ENCODE results near the gene ZNF23.
"Not testable (repeated sequence)": the region's sequence is repeated elsewhere in the genome, so short reads cannot be mapped to it uniquely, and the experiment has no call there.

Gene ZNF23

GRCh38 chr16:71461686-71462648, at the start of gene ZNF23:
TSS of gene ZNF23 (minus strand) at chr16:71462247. CDS start at chr16:71456796, 5,451 bp downstream.
- DNase-seq: peak; percentile 79

DNA sequence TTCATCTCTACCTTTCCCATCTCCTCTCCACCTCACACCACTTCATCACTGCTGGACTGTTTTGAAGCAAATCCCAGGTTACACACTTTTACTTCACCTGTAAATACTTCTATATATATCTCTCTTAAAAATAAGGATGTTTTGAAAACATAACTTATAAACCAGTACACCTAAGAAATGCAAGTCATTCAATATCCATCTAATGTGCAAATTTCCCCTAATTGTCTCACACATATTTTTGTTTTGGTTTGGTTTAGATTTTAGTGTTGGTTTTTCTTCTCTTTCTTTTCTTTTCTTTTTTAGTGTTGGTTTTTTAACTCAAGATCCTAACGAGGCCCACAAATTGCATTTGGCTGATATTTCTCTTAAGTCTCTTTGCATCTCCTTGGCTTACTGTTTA, 45.0 kb upstream of the ZNF23 start:
- no peak for DNase-seq

- DNase-seq: no peak
These were observed 42.9 kb upstream of the ZNF23 start for GRCh38 chr16:71504901-71505300.

- DNase-seq: not testable (repeated sequence)
These were observed 42.0 kb upstream of the ZNF23 start for GRCh38 chr16:71504051-71504450.

GRCh38 chr16:71501547-71501946, 39.5 kb upstream of the ZNF23 start:
- no peak for DNase-seq

GRCh38 chr16:71500964-71501363, 38.9 kb upstream of the ZNF23 start:
- no peak for DNase-seq

- peak; percentile 12 for DNase-seq
These were observed 37.8 kb upstream of the ZNF23 start for GRCh38 chr16:71499775-71500364.

- DNase-seq: no peak
These were observed 36.0 kb upstream of the ZNF23 start for GRCh38 chr16:71498031-71498430.

DNA sequence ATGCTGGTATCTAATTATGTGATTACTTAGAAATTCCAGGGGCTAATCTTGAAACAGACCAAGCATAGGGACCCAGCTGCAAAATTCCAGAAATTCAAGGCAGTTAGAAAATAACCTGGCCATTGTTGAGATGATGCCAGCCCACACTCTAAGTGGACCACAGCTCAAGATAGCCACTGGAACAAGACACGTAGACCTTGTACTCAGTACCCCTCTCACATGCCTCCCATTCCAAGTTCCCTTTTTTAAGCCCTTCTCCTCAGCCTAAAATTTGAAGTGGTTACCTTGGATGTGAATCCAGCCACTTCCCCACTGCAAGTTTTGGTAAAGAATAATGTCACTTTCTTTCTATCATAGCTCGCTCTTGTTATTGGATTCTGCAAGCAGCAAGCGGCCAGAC, 31.2 kb upstream of the ZNF23 start:
- no peak for DNase-seq

DNA sequence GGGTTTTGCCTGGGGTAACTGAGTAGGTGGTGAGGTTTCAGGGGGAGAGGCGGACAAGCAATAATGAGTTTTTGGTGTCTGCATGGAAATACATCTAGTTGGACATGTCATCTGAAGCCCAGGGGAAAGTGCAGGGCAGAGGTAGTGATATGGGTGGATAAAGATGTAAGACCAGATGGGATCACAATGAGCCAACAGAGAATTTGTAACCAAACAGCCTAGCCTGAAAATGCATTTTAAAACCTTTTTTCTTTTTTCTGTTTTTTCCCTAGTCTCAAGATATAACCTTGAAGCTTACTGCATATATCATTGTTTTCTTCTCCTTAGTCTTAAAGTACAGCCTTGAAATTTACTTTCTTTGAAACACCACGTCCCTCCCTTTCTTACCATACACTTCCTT, 30.7 kb upstream of the ZNF23 start:
- no peak for DNase-seq

DNA sequence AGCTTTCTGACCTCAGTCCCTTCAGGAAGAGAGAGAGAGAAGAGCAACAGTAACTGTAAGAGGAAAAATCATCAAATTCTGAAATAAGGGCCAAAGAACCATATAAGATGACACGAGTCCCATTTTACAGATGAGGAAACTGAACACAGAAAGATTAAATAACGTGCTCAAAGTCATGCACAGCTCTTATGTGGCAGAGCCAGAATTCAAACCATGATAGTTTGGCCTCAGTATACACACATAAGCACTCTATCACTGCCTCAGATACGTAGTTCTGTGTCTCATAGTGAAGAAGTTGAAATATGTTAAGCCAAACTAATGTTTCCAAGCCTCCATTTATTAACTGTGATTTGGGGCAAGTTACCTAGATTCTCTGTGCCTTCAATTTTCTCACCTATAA, 29.0 kb upstream of the ZNF23 start:
- DNase-seq: no peak

DNA sequence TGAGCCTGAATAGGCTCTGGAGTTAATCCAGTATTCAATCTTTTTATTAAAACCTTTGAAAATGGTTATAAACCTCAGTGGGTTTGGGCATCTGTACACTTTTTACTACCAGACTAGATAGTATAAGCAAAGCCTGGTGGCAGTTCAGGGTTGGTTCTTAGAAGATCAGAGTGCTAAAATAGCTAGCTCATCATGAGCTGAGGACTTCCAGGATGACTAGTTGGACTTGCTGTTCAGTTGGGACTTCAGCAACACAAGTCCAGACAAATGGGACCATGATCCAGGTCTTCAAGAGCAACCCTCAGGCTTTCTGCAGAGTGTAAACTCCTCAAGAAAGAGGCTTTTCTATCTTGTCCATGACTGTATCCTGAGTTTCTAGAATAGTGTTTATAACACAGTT, 28.3 kb upstream of the ZNF23 start:
- DNase-seq: no peak

GRCh38 chr16:71489122-71489521, 27.1 kb upstream of the ZNF23 start, which contains the start of gene ZNF19:
TSS of gene ZNF19 (minus strand) at chr16:71489324. CDS start at chr16:71482114, 7,210 bp downstream.
- DNase-seq: no peak

- DNase-seq: peak; percentile 70
These were observed 22.2 kb upstream of the ZNF23 start for GRCh38 chr16:71484006-71484893.

GRCh38 chr16:71482569-71482968, 20.5 kb upstream of the ZNF23 start:
- DNase-seq: no peak

- no peak for DNase-seq
These were observed 18.9 kb upstream of the ZNF23 start for GRCh38 chr16:71480956-71481355.

DNA sequence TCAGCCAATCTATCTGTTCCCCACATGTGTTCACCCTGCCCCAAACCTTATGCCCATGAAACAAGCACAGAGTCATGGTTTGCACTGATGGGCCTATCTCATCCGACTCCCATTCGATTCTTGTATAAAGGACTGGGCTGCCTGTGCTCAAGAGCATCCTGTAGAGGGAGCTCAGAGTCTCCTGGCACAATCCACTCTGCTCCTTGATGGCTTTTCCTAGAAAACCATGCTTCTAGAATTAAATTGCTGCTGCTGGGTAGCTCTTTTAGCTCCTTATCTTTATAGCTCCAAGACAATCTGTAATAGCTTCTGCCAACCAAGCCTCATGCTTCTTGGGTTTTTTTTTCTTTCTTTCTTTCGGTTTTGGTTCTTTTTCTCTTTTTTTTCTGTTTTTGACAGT, 17.4 kb upstream of the ZNF23 start:
- DNase-seq: no peak

DNA sequence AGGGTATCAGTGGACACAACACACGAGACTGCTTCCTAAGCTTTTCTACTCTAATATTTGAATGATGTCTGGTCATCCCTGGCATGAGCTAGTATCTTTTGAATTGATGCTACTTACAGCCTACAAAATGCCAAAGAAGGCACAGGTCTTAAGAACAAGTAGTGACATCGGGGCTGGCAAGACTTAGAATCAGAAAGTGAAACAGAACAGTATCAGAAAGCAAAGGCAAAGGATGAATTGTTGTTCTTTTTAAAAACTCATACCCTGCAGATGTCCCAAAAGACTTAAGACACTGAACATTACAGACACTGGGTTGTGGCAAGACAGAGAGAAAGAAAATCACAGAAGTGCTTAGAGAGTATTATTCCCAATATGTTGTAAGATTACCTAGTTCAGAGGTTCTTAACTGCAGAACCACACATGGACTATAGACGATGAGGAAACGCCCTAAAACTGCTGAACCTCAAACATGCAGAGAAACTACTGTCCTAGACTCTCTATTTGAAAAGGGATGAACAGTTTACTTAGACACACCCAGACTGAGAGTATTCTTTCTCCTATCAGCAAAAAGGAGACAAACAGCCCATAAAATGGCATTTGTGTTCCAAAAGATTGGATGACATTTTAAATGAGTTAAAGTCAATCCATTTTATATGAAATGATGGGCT, 14.5 kb upstream of the ZNF23 start:
- no peak for DNase-seq

DNA sequence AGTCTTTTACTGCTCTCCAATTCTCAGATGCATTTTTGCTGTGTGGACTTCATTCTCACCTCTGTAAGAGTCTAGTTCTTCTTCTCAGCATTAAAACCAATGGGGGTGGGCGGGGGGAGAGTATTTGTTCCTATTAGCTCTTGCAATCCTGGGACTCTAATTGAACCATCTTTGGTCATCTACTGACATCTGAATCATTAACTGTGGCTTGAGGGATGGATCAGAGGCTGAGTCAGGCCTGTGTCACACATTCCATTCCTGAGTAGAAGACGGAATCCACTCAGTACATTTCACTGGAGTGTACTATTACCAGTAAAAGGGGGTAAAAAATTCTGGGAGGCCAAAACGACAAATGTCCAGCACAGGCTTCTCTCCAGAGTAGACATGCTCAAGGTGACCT, 12.8 kb upstream of the ZNF23 start:
- no peak for DNase-seq

DNA sequence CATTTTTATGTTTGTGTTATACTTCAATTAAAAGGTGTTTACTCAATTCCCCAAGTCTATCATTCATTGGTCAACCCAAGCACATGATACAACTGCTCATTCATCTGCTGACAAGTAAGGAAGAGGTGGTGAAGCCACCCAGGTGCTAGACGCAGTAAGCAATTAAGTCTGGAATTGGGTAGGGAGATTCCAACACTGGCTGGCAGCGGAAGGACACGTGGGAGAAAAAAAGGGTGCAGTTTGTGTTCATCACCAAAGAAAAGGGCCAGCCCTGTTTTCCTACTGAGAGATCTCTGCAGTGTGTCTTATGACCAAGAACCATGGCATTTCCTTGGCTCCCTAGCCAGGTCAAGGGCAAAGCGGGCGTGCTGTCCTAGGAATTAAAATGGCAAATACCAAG, 11.8 kb upstream of the ZNF23 start:
- DNase-seq: no peak

DNA sequence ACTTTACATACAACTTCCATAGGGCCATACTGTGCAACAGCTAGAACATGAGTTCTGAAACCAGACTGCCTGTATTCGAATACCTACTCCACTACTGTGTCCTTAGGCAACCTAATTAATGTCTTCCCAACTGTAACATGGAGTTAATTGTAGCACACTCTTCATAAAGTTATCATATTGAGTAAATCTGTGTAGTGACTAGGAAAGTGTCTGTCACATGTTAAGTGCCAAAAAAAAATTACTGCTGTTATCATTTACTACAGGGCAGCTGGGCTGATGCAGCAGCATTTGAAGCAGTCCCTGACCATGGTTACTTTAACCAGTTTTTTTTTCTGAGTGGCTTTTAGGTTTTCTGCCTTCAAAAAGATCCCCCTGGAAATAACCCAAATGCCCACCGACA, 10.9 kb upstream of the ZNF23 start:
- DNase-seq: no peak

- DNase-seq: no peak
These were observed 10.0 kb upstream of the ZNF23 start for GRCh38 chr16:71472051-71472450.

GRCh38 chr16:71467810-71468209, 5.8 kb upstream of the ZNF23 start:
- peak; percentile 44 for DNase-seq
